Islet precursor cell (in vitro differentiated cells): Measurements from ENCODE around the gene EGFR.
"Not testable (repeated sequence)": the region's sequence is repeated elsewhere in the genome, so short reads cannot be mapped to it uniquely, and the experiment has no call there.

Source experiments
- DNase-seq: peaks from one replicate; pipeline ENCODE4 v3.0.0-alpha.2; 2018

EGFR gene

DNA sequence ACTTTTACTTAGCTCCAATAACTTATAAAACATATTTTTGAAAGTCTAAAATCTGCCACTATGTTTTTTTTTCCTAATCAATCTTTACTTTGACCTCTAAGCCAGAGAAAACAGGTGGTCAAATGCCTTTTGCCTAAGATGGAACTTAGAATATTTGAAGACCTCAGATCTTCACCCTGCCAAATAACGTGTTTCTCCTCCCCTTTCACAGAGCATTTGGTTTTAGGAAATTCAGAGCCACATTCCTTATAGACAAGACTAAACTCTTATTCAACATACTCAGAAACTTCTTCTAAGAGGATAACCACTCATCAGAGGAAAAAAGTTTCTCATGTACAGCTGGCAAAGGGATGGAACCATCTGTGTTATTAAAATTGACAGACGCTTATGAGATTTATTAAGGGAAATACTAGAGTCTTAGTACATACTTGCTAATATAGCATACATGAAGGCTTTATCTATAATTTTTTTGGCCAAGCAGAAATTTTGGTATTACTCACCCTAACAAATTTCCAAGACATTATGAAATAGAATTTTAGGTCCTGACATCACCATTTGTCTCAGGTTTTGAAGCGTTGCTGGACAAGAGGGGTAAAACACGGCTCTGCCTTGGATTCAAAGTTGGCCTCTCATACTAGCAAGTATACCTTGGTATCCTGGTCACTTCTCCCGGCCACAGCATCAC, 2.6 kb upstream of the EGFR start:
- no peak for DNase-seq

DNA sequence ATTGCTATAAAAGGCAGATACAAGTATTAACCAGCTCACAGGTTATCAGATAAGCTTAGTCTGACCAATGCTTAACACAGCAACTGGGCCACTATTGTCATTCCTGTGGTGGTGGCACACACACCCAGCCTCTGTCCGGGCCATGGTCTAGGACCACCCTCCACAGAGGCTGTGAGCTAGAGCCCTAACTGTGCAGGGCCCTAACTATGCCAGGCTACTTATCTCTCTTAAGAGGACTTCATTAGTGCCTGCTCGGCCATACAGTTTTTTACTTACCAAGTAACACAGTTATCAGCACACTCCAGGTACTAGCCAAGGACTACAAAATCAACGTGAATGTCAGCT, 2.1 kb upstream of the EGFR start:
- no peak for DNase-seq

DNA sequence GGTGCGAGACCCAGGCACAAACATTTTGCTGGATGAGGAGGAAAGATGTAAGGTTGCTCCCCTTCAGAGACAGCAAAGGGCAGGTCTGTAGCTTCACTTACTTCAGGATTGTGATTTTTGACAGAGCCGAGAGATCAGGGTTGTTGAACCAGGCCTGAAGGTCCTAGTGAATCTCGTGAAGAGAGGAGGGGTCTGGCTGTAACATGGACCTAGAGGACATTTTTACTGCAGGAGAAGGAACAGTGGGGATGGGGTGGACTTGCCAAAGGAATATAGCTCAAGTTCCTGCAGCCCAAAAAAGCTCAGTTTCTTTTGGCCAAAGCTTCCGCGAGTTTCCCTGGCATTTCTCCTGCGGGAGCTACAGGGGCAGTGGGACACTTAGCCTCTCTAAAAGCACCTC, 976 bp upstream of the EGFR start:
- no peak for DNase-seq

DNA sequence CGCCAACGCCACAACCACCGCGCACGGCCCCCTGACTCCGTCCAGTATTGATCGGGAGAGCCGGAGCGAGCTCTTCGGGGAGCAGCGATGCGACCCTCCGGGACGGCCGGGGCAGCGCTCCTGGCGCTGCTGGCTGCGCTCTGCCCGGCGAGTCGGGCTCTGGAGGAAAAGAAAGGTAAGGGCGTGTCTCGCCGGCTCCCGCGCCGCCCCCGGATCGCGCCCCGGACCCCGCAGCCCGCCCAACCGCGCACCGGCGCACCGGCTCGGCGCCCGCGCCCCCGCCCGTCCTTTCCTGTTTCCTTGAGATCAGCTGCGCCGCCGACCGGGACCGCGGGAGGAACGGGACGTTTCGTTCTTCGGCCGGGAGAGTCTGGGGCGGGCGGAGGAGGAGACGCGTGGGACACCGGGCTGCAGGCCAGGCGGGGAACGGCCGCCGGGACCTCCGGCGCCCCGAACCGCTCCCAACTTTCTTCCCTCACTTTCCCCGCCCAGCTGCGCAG, 424 bp downstream of the EGFR start:
- DNase-seq, result peak; percentile 73

DNA sequence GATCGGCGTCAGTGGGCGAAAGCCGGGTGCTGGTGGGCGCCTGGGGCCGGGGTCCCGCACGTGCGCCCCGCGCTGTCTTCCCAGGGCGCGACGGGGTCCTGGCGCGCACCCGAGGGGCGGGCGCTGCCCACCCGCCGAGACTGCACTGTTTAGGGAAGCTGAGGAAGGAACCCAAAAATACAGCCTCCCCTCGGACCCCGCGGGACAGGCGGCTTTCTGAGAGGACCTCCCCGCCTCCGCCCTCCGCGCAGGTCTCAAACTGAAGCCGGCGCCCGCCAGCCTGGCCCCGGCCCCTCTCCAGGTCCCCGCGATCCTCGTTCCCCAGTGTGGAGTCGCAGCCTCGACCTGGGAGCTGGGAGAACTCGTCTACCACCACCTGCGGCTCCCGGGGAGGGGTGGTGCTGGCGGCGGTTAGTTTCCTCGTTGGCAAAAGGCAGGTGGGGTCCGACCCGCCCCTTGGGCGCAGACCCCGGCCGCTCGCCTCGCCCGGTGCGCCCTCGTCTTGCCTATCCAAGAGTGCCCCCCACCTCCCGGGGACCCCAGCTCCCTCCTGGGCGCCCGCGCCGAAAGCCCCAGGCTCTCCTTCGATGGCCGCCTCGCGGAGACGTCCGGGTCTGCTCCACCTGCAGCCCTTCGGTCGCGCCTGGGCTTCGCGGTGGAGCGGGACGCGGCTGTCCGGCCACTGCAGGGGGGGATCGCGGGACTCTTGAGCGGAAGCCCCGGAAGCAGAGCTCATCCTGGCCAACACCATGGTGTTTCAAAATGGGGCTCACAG, 1.1 kb downstream of the EGFR start:
- DNase-seq, result peak; percentile 68

DNA sequence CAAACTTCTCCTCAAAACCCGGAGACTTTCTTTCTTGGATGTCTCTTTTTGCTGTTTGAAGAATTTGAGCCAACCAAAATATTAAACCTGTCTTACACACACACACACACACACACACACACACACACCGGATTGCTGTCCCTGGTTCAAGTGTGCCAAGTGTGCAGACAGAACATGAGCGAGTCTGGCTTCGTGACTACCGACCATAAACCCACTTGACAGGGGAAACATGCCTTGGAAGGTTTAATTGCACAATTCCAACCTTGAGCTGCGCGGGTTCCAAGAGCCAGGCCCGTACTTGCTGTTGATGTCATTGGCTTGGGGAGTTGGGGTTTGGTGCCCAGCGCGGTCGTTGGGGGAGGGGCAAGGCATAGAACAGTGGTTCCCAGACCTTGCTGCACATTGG, 1.7 kb downstream of the EGFR start:
- no peak for DNase-seq

DNA sequence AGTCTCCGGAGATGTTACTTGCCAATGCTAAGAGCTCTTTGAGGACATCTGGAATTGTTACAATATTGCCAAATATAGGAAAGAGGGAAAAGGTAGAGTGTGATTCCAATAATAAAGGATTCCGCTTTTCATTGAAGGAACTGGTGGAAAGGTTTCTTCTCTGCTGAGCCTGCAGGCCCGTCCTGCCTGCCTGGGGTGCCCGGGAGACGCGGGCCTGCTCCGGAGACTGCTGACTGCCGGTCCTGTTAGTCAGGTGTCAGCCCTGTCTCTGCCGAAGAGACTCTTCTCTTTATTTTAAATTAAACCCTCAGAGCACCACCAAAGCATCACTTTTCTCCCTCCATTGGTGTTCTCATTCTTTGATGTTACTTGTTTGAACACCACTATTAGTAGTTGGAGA, 2.2 kb downstream of the EGFR start:
- DNase-seq, result no peak

DNA sequence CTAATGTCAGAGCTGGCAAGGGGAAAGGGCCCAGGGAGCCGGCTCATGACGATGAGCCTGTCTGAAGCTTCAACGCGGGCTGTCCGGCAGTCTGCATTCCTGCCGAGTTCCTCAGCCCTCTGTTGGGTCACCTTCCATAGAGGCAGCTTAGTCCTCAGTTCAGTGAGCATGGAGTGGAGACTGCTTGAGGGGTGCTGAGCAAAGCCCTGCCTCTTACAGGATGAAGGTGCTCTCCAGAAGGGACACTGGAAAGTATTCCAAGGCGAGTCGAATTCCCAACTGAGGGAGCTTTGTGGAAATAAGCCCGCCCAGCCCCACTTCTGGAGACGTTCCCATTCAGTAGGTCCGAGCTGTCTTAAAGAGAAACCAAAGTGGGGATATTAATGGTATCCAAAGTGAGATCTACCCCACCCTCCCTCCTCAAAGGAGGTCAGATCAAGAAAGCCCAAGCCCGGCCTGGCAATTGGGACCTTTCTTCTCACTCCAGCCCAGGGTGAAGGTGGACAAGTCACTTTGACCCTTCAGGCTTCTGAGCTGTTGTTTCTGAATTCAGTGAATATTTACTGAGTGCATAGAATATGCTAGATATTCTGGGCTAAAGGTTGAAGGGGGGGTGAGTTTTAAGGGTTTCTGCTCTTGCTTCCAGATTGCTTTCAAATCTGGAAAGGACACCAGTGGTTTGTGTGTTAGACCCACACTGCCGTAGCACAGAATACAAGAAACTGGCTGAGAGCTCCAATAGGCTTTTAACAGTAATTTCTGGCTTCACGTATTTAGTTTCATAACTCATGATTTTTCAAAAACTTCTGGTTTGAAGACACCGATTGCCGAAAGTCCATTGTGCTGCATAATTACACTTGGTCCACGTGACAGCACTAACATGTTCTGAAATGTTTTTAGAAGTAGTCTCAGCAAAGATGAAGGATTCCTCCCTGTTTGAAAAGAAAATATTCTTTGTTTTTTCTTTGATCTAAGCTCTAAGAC, 3.5 kb downstream of the EGFR start:
- no peak for DNase-seq

DNA sequence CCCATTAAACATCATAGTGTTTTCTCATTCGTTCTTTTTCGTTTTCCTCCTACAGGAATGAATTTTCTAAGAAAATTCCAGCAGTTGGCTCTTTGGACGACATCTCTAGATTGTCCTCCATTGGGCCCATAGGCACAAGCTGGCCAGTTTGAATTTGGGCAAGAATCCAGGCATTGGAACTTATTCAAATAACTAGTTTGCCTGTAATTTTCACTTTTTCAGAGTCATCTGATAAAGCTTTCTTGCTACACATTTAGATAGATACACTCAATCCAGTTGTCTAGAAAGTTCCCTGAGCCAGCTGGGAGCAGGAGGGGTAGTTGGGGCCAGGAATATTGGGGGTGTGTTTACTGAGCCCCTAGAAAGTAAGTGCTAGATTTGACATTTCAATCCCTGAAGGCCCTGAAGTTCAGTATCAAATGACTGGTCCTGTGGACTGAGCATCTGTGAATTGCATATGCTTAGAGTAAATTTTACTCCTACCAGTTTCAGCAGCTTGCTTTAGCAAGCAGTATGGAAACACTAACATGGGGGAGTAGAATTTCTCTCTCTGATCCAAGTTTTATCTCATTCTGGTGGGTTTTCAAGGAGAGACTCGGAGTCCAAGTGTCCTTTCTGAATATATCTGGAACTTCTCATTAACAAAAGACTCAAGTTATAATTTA, 5.2 kb downstream of the EGFR start:
- DNase-seq, result no peak

DNA sequence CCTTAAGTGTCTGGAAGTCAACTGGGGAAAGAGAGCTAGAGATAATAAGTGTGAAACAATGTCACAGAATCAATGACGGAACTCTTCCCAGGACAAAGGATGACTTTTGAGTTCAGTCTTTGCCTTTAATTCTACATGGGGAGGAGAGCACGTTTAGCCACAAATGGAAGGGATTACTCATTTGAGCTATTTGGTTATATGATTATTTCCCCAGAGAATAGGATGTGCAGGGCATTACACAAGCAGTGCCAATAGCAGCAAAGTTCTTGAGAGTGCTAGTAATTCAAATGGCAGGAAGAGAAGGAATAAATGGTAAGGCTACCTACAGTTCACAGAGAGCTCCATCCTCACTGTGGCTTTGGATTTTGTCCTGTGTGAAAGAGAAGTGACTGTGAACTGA, 6.0 kb downstream of the EGFR start:
- DNase-seq, result no peak

DNA sequence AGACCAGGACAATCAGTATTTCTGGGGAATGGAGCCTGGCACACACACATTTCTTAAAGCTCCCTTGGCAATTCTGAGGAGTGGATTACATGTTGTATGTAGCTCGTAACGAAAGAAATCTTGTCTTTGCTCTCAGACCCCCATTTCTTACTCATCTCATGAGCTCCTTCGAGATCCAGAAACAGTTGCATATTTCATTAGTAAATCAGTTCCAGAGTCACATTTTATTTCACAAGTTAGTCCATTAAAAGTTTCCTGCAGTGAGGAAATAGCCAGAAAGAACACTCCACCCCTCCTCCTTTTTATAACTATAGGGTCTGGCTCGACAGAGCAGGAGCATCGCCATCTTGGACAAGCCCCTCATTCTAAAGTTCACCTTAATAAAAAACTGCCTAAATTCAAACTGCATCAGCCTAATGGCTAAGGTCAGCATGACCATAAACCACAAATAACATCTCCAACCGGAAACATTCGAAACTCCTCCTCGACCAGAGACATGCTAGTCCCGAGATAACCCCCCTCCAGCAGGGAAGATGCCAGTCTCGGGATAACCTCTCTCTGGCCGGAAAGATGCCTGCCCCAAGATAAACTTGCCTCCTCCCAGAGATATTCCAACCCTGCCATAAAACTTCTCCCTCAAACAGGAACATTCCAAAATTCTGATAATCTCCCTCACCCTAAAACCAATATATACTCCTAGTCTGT, 7.4 kb downstream of the EGFR start:
- DNase-seq, result no peak

DNA sequence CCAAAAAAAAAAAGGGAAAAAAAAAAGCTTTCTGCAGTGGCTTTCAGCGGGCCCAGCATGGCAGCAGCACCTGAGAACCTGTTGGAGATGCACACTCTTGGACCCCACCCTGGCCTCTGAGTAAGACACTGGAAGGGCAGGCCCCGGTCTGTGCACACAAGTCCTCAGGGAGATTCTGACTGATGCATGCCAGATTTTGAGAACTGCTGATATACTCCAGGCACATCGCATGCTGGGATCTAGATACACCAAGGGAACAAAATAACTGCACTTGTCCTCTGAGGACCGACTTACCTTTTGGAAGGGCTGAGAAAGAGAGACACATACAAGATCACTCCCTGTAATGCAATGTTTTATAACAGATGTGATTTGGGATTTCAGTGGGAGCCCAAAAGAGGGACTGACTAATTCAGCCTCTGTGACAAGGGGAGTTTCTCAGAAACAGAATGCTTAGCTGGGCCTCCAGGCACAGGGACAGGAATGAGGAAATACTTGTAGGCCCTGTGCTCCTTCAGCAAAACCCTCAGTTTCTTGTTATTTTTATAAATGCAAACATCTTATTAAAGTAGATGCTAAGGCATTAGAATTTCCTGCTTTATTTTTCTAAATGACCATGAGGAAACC, 8.2 kb downstream of the EGFR start:
- peak; percentile 71 for DNase-seq

DNA sequence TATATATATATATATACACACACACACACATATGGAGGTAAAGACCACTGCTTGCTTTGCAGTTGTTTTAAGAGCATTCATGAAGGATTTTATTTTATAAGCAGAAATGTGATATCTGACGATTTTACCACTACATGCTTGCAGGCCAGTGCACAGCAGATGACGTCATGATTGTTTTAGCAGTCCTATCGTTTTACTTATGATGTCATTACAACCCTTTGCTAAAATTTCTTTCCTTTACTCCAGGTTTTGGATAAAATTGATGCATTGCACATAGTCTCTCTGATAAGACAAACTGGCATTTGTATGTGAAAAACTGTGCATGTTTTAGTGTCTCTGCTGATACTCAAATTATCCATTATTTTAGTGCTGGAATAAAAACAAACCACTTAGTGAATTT, 9.2 kb downstream of the EGFR start:
- no peak for DNase-seq

DNA sequence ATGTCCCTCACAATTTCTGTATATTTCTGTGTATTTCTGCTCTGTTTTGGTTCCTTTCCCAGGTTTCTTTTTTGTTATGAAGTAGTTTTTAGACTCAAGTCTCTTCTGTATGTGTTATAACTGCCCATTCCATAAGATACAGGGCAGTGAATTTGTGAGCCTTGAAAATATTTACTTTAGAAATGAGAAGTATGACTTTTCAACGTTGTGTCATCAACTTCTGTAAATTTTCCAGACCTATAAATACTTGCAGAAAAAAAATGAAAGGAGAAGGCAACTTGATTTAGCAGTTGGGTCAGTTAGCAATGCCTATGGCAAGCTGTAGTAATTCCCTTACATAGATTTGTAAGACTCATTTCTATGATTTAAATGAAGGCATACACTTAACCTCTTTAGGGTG, 11.5 kb downstream of the EGFR start:
- no peak for DNase-seq

DNA sequence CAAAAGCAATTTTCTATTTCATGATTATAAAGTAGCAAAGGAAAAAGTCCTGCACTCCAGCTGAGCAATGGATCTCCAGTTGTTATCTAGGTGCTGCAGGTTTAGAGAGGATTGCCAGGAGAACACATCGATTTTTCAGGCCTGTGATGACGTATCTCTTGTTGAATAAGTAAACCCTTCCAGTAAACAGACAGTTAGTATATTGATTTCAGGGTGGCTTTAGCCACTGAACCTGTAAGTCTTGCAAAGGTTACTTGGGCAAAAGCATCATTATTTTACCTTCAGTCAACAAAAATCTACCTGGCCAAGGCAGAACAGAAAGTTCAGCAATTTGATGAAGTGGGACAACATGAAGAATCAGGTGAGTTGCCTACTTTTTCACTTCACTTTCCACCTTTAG, 12.3 kb downstream of the EGFR start:
- DNase-seq, result no peak

DNA sequence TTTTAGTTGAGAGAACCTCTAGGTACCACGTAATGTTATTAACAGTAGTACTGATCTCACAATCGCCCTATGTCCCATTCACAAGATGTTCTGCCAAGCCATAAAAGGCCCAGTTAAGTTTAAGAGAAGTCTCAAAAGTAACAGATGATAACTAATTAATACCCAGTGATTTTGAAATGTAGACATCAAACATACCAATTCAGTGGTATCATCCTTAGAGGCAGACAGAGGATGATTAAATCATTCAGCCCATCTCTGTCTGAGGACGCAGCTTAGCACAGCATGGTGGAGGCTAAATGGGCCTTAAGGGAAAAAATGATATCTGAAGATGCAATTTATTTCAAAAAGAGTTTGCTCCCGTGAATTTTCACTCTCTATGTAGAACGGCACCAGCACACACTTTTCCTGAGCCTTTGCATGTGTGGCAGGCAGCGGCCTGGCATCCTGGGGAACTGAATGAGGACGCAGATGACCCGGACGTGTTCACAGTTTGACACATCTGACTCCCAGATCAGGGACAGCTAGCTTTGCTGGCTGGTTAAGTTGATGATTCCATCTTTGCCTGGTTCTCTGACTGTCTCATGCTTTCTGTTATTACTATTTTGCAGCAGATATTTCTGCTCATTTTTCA, 13.4 kb downstream of the EGFR start:
- DNase-seq, result no peak

DNA sequence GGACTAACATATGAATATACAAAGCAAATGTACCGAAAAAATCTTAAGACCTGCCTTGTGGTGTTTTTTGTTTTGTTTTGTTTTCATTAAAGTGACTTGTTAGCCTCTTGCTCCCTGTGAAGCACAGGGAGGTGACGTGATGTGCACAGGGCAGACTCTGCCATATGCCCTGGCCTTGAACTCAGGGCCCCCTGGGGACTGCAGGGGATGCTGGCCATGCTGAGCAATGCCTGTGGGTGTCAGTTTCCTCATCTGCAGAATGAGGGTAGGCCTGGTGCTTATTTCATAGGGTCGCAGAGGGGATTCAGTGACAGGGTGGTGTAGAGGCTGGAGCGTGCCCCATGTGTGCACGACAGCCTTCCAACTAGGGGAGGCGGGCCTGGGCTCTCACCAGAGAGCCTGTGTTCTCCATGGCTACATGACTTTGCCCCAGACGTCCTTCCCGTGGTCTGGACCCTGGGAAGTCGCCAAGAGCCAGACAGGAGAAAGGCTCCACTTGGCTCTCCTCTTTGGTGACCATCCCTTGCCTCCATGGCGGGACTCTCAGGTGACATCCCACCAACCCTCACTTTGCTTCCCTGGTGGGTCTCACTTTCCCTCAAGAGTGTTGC, 14.5 kb downstream of the EGFR start:
- DNase-seq, result no peak

DNA sequence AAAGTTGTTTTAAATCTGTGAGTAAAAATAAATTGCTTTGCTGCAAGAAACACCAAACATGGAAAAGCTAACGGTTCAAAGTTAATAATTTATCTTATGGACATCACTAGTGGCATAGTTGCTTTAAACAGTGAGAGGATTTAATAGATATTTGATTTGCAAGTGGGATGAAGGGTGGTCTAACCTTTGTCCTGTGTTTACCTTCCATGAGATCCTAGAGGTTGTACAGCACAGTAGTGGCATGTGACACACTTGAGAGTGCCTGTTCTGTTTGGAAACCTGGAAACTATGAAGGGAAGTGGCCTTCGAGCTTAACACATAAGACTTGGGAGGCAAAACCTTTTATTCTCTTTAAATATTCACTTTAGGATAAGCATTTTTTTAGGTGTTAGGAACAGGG, 16.0 kb downstream of the EGFR start:
- no peak for DNase-seq

DNA sequence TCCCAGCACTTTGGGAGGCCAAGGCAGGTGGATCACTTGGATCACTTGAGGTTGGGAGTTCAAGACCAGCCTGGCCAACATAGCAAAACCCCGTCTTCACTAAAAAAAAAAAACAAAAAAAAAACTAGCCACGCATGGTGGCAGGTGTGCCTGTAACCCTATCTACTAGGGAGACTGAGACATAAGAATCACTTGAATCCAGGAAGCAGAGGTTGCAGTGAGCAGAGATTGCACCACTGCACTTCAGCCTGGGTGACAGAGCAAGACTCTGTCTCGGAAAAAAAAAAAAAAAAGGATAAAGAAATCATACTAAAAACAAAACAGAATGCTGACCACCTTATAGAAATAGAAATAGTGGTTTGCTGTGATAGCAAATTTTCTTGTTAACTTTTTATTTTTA, 16.6 kb downstream of the EGFR start:
- DNase-seq, result not testable (repeated sequence)

DNA sequence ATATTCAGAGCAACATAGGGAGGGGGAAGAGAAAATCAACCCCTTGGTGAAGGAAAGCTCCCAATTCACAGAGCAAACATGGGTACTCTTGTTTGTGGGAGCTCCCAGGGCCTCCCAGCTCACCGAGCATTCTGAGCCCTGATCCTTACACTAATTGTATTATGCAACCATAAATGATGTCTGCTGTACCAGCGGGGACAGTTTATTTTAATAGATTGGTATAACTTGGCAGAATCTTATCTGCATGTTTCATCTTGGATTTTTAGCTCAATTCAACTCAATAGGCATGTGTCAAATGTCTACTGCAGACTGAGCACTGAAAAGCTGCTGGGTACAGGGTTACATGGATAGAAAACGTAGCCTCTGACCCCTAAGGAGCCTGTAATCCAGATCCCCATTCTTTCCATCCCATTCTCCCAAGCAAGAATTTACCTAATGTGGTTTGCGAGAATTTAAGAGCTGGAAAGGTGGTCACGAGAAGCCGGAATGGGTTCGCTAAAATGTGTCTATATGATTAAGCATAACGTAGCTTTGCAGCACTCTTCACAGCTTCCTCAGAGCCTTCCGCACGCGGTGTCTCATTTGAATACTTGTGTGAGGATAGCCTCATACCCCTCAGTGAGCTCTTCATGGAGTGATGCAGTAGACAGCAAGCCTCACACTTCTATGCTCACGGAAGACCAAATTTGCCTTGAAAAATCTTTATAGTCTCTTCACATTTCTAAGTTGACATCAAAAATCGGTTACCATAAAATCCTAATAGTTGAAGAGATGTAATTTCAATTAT, 18.3 kb downstream of the EGFR start:
- DNase-seq, result no peak
